Measurements from ENCODE around the gene NAB2.

DNA sequence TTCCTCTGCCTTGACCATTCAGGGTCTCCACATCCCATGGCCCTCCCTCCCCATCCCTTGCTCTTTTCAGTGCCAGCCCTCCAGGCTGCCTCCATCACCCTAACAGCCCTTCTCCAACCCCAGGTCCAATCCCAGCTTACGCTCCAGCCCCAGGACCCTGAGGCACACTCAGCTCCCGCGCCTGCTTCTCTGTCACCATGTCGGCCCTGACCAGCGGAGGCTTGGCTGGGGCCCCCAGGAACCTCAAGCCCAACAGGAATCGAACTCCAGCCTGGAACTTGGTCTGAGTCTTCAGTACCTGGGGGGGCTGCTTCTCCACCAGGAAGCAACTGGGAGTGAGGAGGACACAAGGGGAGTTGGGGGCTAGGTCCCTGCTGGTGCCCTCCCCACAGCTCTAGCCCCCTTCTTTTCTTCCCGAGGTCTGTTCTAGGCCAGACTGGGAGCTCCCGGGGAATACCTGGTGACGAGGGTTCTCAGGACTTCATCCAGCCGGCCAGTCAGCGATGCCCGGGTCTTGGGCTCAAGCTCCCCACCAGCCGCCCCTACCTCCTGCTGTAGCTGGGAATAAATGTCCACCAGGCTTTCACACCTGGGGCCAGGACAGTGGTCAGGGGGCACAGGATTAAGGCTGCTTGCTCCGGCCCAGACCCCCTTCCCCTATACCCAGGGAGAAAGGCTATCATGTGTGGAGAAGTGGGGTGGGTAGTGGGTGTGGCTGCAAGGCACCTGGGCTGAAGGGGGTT, 16.3 kb downstream of the NAB2 start:
- TF ChIP-seq, protein P1, sequence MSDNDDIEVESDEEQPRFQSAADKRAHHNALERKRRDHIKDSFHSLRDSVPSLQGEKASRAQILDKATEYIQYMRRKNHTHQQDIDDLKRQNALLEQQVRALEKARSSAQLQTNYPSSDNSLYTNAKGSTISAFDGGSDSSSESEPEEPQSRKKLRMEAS (IDR thresholded peaks at IDR 0.05), result no peak
- TF ChIP-seq EP300 (IDR thresholded peaks at IDR 0.05; ENCODE audit: borderline replicate concordance), result no peak
- TF ChIP-seq, protein P2, sequence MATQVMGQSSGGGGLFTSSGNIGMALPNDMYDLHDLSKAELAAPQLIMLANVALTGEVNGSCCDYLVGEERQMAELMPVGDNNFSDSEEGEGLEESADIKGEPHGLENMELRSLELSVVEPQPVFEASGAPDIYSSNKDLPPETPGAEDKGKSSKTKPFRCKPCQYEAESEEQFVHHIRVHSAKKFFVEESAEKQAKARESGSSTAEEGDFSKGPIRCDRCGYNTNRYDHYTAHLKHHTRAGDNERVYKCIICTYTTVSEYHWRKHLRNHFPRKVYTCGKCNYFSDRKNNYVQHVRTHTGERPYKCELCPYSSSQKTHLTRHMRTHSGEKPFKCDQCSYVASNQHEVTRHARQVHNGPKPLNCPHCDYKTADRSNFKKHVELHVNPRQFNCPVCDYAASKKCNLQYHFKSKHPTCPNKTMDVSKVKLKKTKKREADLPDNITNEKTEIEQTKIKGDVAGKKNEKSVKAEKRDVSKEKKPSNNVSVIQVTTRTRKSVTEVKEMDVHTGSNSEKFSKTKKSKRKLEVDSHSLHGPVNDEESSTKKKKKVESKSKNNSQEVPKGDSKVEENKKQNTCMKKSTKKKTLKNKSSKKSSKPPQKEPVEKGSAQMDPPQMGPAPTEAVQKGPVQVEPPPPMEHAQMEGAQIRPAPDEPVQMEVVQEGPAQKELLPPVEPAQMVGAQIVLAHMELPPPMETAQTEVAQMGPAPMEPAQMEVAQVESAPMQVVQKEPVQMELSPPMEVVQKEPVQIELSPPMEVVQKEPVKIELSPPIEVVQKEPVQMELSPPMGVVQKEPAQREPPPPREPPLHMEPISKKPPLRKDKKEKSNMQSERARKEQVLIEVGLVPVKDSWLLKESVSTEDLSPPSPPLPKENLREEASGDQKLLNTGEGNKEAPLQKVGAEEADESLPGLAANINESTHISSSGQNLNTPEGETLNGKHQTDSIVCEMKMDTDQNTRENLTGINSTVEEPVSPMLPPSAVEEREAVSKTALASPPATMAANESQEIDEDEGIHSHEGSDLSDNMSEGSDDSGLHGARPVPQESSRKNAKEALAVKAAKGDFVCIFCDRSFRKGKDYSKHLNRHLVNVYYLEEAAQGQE (IDR thresholded peaks at IDR 0.05; ENCODE audit: low read depth), result no peak
- TF ChIP-seq CEBPB (IDR thresholded peaks at IDR 0.05), result no peak
- no peak for TF ChIP-seq CREB1 (IDR thresholded peaks at IDR 0.05; ENCODE audit: low read depth)
- no peak for TF ChIP-seq TAF1 (IDR thresholded peaks at IDR 0.05; ENCODE audit: low read depth)
- no peak for TF ChIP-seq RAD21 (IDR thresholded peaks at IDR 0.05; ENCODE audit: low read depth)
- no peak for TF ChIP-seq YY1 (IDR thresholded peaks at IDR 0.05; ENCODE audit: low read depth)
- TF ChIP-seq TCF12 (IDR thresholded peaks at IDR 0.05; ENCODE audit: low read depth), result no peak
- TF ChIP-seq ZBTB7A (IDR thresholded peaks at IDR 0.05; ENCODE audit: low read depth), result no peak
- TF ChIP-seq TEAD4 (IDR thresholded peaks at IDR 0.05), result no peak
- TF ChIP-seq, protein P3, sequence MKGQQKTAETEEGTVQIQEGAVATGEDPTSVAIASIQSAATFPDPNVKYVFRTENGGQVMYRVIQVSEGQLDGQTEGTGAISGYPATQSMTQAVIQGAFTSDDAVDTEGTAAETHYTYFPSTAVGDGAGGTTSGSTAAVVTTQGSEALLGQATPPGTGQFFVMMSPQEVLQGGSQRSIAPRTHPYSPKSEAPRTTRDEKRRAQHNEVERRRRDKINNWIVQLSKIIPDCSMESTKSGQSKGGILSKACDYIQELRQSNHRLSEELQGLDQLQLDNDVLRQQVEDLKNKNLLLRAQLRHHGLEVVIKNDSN (IDR thresholded peaks at IDR 0.05), result no peak
- TF ChIP-seq NFIC (IDR thresholded peaks at IDR 0.05), result no peak

Measured in Ishikawa (cell line).